HS-5 (cell line): ENCODE measurements around the gene MXD1.
"Not testable (repeated sequence)": the region's sequence is repeated elsewhere in the genome, so short reads cannot be mapped to it uniquely, and the experiment has no call there.

ENCODE experiments used
- DNase-seq: peaks from one replicate; pipeline ENCODE4 v3.0.0-alpha.2; 2012; ENCODE audit warnings: low read depth

The MXD1 gene

GRCh38 chr2:69933254-69933828 is 18.4 kb downstream of the MXD1 start:
- no peak for DNase-seq

DNA sequence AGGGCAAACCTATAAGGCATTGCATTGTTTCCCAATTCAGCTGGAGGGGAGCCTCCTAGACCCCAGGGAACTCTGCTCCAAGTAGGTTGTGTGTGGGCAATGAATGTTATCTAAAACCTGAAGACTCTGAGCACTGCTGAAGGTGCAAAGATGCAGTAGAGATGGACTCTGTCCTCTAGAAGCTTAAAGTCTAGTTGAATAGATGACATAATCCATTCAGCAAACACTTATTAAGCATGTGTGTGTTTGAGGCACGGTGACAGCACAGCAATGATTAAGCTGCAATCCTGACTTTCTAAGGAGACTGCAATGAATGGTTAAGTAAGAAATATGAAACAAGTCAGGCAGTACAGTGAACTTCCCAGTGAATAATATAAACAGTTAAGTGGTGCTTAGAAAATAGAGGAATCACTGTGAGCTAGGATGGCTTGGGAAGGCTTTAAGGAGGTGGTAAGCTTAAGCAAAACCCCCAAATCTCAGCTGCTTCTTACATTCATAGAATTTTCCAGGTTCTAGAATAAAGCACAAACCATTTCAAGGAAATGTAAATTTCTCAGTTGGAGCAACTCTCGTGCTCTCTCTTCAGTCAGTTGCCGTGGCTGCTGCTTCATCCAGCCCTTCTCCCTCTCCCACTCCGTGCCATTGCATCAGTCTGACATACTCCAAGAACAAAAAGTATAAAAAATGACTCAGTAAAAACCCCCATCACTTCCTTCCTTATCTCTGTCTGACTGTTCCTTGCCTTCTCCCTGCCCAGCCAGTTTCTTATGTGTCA is 19.1 kb downstream of the MXD1 start:
- DNase-seq = peak; percentile 63

- no peak for DNase-seq
These were observed 19.7 kb downstream of the MXD1 start for GRCh38 chr2:69934614-69934908.

DNA sequence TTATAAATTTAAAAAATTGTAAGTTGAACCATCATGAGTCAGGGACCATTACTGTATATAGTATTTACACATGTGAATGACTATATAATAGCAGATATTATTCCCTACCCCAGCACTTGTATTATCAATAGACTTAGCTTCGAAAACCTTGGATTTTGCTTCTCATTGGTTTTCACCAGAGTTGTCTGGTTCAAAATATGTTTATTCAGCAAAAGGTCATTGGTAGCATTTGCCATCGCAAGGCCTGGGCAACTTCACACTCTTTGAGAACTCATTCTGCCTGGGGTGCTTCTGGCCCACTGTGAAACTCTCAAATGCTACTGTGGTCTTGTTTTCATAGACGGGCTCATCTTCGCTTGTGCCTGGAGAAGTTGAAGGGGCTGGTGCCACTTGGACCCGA is 20.1 kb downstream of the MXD1 start:
- no peak for DNase-seq

GRCh38 chr2:69936906-69937305 is 22.0 kb downstream of the MXD1 start:
- DNase-seq = no peak

DNA sequence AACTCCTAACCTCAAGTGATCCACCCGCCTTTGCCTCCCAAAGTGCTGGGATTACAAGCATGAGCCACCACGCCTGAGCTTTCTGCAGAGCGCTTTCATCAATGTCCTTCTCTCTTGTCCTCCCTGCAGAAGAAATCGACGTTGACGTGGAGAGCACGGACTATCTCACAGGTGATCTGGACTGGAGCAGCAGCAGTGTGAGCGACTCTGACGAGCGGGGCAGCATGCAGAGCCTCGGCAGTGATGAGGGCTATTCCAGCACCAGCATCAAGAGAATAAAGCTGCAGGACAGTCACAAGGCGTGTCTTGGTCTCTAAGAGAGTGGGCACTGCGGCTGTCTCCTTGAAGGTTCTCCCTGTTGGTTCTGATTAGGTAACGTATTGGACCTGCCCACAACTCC is 23.1 kb downstream of the MXD1 start:
- no peak for DNase-seq

DNA sequence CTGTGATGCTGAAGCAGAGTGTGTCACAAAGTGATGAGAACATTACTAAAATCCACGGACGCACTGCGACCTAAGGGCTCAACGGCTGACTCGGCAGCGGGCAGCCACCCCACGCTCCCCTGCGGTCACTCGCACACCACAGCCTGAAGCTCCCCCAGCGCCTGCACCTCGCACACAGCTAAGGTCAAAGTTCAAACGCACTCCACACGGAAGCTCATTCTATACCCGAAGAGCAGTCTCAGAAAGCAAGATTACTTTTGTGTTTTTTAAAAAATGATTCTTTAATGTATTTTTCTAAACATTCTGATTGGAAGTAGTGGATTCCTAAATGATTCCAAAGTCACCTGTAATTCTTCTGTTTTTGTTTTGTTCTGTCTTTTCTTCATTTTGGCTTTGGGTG is 24.8 kb downstream of the MXD1 start:
- DNase-seq = no peak

DNA sequence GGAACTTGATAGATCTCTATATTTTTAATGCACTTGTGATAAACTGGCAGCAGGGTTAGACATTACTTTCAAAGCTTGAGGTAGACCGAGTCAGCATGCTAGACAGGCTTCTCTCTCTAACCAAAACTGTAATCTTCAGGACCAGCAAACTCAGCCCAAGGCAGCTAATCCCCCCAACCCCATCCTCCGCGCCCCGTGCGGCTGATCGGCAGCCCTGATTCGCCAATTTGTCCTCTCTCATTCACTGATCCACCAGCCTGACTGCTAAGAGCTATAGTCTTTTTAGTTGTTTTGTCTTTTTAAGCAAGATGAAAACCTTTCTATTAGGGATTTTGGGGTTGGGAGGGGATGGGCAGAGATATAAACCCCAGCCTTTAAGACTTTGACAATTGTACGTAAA is 25.8 kb downstream of the MXD1 start:
- DNase-seq = no peak

GRCh38 chr2:69943000-69943842 is 28.3 kb downstream of the MXD1 start:
- no peak for DNase-seq

DNA sequence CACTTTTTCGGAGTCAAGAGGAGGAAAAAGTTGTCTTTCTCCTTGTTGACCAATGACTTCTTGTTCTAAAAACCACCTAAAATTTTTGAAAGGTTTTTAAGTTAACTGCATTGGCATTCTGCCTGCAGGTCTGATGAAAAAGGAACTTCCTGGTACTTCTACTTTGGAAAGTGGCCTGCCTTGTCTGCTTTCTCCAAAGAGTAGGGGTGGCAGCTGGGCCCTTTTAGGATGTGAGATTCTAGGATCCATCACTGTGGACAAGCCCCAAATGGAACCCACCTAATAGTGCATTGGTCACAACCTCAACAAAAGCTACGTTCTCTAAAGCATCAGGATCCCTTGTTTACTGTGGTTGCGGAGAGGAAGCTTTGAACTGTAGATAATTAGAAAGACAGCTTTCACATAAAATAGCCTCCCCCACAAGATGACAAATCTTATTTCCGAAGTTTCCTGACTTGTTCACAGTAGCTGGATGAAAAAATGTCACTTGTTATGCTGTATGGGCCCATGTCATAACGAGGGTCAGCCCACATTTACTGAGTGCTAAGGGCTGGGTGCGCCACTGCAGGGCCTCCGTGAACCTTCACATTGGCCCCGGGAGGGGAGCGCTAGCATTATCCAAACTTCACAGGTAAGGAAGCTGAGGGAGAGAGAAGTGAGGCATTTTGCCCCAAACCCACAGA is 29.1 kb downstream of the MXD1 start:
- no peak for DNase-seq

- no peak for DNase-seq
These were observed 29.8 kb downstream of the MXD1 start for GRCh38 chr2:69944756-69945155.

DNA sequence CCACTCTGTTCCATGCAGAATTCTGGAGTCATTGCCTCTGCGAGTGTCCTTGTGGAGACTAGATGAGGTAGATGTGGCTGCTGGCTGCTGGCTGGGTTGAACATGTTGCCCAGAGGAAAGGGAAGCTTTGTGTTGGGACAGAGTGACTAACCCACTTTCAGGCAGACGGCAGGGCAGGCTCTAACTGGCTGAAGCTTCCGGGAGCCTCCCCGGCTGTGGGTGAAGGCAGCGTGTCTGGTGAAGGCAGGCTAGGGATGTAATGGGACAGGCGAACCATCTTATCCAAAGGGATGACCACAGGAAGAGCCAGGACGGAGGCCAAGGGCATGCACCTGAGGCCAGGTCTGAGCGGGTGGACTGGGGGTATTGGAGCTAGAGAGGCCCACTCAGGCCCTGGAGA is 30.5 kb downstream of the MXD1 start:
- no peak for DNase-seq

- no peak for DNase-seq
These were observed 31.0 kb downstream of the MXD1 start for GRCh38 chr2:69945941-69946340.

- peak; percentile 45 for DNase-seq
These were observed 31.7 kb downstream of the MXD1 start for GRCh38 chr2:69946351-69947324.

DNA sequence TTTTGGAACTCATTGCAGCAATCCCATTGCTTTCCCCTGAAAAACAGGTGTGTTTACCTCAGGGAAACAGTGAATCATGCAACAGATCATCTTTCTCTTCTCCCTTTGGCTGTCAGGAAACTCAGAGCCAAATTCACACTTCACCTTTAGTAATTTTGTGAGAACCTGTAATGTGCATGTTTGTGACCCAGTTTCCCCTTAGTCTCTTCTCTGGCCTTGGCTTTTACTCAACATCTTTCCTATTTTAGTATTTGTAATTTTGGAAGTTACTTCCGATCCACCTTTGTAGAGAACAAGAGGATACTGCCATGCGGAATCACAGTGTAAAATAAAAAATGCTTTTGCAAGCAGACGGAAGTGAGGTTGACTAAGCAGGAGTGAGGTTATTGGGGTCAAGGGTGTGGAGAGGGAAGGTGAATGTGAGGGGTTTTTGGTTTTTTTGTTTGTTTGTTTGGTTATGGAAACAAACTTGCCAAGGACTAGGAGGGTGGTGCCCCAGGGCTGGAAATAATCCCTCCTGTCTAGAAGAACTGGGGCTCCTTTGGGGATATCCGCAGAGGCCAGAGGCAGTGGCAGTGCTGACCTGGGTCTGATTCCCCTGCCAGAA is 32.5 kb downstream of the MXD1 start:
- no peak for DNase-seq

DNA sequence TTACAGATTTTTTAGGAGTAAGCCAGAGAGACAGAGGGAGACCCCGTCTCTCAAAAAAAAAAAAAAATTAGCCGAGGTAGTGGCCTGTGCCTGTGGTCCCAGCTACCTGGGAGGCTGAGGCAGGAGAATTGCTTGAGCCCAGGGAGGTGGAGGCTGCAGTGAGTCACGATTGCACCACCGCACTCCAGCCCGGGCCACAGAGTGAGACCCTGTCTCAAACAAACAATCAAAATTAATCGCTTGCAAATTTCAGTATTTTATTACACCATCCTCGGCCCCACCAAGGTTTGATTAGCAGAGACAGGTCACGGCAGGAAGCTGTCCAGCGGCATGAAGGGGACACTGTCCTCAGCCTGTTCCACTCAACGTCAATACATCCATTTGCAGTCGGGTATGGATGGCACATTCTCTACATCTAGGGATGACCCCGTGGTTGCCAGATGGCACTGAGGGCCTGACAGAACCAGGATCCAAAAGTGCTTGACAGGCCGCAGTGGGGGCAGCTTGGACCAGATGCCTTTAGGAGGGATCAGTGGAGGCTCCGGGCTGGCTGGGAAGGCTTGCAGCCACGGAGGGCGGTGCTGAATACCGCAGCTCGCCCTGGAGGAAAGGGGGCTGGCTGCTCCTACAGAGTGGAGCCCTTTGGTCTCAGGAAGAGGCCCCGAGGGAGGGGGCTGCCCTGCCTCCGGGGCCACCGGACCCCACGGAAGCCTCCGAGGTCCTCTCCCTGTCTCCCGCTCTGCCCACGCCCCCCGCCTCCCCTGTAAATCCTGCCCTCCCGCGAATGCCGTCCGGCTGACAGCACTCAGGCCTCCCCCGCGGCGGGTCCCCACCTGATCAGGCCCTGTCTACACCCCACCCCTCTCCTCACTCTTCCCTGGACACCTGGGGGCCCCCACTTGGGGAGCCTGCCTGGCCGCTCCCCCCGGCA is 33.4 kb downstream of the MXD1 start:
- no peak for DNase-seq

DNA sequence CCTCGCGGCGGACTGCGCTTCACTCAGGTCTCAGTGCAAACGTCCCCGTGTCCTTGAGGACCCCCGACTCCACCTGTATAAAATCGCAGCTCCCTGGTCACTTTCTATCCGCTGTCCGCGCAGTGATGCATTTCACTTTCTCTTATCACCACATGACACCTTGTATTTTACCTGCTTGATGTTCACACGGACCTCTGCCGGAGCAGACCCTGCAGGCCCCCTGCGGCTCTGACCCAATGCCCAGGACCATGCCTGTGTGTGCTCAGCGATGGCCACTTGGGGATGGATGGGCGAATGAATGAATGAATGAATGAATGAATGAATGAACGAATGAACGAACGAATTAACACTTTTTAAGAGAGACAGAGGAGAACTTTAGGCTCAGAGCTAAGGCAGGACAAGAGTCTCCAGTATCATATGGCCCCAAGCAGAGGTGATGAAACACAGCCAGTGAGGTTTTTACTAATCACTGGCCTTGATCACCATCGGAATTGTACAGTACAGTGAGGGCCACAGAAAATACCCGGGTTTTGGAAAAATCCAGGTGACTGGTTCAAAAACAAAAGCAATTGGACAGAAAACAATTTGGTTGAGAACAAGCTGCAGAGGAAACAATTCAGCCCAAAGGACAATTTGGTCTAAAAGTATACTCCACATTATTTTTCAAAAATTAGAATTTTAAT is 34.2 kb downstream of the MXD1 start:
- no peak for DNase-seq

DNA sequence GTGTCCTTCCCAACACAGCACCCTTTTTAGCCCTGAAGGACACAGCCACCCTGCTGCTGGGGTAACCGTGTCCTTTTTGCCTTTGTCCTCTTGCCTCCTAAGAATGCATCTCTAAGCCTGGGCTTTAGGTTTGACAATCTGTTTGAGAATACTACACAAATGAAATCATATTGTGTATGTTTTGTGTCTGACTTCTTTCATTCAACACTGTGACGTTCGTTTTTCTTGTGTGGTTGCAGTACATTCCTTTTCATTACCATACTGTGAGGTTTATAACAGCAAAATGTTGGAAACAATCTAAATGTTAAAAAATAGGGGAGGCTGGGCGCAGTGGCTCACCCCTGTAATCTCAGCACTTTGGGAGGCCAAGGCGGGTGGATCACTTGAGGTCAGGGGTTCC is 35.3 kb downstream of the MXD1 start:
- DNase-seq = no peak

DNA sequence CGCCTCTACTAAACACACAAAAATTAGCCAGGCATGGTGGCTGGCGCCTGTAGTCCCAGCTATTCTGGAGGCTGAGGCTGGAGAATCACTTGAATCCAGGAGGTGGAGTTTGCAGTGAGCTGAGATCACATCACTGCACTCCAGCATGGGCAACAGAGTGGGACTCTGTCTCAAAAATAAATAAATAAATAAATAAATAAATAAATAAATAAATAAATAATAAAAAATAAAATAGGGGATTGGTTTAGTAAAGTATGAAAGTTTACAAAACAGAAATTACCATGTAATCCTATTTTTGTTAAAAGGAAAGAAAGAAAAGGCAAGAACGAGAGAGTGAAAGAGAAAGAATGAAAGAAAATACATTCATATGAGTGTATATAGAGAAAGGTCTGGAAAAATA is 35.8 kb downstream of the MXD1 start:
- not testable (repeated sequence) for DNase-seq
